HG03457 (cell line): Measurements from ENCODE around the gene PSMD13.
A peak's percentile ranks its signal among the peaks of the same experiment; 100 is the strongest.

Source experiments
- ATAC-seq: cut with Tn5 transposase; IDR thresholded peaks from one replicate; pipeline ENCODE4 v1.9.1; 2021; ENCODE audit warnings: moderate number of reproducible peaks; ENCODE audit not compliant: unreplicated experiment

PSMD13 gene

DNA sequence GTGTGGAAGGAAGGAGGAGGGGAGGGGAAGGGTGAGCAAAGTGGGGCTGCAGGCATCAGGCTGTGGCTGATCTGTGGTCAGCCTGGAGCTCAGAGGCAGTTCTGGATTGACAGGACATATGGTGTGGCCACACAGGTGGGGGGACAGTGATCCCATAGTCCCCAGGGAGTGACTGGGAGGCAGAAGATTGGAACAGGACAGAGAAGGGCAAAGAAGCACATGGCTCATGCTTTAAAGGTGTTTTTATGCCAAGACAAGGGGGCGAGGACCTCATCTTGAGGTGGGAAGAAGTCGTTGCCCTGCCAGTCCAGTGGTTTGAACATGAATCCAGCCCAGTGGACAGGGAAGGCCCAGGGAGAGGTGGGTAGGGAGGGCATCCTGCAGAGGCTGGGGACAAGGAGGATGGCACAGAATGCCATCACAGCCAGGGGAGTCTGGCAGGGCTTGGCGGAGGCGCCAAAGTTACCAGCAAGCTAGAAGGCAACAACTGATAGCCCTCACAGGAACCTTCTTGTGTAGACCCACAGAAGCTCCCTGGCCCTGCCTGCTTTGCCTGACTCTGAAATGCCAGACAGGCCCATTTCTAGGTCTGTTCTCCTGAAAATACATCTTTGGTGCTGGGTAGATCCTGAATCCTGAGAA is 32.7 kb upstream of the PSMD13 start:
- no peak for ATAC-seq

DNA sequence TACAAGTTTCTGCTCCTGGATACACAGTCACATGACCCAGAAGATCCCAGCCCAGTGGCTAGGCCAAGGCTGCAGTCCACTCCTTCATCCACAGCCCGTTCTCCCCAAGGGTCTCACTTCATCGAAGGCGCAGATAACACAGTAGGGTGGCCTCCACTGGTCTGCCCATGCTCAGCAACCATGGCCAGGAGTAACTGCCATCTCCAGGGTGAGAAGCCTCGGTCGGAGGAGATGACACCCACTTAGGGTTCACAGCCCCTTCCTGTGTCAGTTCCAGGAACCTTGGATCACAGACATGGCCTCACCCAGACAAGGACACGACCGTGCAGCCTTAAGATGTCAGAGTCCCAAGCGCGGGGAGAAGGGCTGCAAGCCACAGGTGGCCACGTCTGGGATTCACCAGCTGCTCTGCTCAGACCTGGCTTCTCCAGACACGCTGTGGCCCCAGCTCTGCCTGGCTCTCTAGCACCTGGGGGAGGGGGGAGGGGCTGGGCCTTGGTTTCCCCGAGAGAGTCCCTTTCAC is 32.1 kb upstream of the PSMD13 start:
- ATAC-seq = no peak

DNA sequence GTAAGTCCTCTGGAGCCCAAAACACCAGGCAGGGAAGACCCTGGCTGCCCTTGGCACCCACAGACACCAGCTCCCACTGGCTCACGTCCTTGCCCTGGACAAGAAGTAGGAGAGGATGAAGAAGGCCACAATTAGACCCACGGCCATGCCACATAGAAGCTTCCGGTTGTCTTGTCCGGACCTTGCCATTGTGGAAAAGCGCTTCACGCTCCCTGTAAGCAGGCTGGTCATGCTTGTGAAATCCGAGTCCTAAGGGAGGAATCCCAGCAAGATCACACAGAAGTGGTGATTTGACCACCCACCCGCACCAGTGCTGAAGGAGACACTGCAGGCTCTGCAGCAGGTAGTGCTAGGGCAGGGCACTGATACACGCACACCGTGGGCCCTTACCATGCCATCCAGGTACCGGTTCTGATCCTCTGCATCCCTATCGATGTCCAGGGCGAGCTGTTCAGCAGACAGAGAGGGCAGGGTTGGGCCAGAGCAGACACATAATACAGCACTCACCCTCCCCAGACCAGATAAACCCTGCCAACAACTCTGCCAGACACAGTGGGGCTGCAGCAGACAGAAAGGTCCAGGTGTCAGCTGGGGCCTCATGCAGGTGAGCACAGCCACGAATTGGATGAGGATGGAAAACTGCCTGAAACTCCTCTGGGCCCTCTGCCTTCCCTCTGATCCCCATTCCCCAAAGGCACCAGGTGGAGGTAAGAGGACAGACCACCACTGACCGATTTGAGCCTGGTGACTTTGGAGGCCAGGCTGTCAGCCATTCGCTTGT is 31.4 kb upstream of the PSMD13 start:
- no peak for ATAC-seq

DNA sequence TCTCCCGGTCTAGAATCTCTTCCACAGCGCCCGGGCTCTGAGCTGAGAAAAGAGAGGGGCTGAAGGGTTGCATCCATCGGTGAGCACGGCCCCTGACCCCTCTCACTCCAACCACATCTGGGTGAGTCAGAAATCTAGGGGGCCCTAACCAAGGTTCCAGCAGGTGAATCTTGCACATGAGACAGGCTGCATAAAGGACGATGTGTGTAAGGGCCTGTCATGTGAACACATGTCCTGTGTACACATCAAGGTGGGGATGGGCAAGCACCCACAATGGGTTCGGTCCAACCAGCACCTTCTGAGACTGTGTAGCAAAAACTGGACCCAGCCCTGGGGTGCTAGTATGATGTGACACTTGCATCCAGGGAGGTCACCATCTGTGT is 30.8 kb upstream of the PSMD13 start:
- no peak for ATAC-seq

DNA sequence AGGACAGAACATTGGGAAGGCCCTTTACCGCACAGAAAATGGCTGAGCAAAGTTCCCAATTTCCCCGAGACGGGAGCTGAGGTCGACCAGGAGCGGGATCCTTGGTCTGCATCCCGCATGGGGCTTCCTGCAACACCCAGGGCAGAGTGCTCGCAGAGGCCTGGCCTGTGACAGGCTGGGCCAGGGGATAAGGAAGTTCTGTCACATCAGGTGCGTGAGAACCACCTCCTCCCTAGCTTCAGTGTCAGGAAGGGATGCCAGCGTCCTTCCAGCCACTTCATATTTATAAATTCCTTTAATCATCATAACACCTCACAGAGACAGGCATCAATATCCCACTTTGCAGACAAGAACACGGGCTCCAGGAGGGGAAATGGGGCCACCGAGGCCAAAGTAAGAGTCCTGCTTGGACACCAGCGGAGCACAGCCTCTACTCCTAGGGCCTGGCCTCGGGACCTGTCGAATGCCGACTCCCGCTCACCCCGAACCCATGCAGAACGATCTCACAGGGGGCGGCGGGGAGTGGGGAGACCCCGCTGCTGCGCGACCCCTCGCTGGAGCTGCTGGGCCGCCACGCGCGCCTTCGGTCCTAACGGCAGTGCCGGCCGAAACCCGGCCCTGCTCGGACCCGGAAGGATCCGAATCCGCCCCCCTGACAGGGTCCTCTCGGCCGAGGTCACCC is 30.1 kb upstream of the PSMD13 start:
- peak; percentile 5 for ATAC-seq

DNA sequence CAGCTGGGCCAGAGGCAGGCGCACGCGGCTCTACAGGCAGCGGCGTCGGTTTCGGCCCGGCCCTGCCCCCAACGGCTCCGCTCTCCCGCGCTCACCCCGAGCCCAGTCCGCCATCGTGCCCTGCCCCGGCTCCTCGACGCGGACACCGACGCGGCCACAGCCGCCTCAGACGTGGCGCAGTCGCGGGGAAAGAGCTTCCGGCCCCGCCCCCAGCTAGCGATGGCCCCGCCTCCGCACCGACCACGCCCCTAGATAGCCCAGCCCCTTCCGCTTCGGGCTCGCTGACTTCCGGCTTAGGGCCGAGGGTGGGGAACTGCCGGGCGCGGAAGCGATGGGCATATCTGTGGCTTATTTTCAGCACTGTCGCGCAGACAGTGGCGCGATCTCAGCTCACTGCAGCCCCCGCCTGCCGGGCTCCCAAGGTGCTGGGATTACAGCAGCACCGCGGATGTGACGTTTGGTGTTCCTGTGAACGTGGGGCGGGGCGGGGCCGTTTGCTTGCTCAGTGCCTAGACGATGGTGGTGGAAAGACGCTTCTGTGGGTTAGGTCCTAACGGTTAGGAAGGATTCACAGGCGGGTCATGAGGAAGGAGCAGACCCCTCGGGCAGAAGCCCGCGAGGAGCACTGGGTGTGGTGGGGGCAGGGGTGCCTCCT is 29.4 kb upstream of the PSMD13 start, which contains the start of the genes BET1L and RIC8A:
TSS of gene BET1L (minus strand) at position 192 of the 655 bp plus-strand sequence. CDS start at position 114, 78 bp downstream.
TSS of gene RIC8A (plus strand) at position 501 of the 655 bp plus-strand sequence. CDS start 1,147 bp downstream, outside the sequence.
- ATAC-seq = peak; percentile 57

DNA sequence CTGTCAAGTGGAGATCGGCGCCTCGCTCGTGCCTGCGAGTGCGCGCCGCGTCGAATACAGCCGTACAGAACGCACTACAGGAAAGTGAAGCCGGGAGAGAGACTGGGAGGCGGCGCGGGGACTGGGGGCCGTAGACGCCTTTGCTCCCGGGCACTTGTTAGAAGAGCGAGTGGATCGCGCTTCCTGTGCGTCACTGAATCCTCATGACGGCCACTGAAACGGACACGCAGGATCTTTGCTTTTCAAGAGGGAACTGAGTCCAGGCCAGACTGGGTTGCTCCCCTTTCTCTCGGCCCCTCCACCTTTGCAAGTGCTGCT is 29.0 kb upstream of the PSMD13 start:
- ATAC-seq = no peak

DNA sequence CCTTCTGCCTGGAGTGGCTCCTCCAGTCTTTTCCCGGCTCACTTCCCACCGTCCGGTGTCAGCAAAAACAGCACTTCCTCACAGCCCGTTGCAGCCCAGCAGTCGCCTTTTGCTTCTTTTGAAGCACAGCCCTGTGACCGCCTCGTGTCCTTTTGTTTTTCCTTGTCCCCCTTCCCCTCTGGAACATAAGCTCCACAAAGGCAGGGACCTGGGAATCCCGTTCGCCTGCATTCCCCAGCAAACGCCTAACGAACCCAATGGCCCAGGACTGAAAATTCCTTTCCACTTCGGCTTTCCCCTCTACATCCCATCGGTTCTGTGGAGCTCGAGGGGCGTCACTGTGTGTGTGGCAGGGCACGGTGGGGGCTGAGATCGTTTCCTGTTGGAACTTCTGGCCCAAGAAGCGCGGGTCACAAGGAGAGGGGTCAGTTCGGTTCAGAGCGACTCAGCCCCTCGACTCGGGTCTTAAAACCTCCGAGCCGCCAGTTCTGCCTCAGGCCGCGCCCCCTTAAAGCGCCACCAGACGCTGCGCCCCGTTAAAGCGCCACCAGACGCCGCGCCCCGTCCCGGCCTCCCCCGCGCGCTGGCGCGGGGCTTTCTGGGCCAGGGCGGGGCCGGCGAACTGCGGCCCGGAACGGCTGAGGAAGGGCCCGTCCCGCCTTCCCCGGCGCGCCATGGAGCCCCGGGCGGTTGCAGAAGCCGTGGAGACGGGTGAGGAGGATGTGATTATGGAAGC is 28.4 kb upstream of the PSMD13 start:
- ATAC-seq = no peak

DNA sequence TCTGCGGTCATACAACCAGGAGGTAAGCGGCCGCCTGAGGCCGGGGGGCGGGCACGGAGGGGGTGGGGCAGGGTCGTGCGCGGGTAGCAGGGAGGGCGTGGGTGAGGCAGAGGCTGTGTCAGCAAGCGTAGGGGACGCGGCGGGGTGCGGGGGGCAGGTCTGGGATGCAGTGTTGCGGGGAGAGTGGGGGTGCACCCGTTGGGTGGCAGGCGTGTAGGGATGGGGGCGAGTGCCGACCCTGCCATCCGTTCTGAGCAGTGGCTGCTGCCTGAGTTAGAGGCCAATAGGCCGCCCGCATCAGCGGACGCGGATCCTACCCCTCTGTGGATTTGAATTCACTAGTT is 27.9 kb upstream of the PSMD13 start:
- no peak for ATAC-seq

DNA sequence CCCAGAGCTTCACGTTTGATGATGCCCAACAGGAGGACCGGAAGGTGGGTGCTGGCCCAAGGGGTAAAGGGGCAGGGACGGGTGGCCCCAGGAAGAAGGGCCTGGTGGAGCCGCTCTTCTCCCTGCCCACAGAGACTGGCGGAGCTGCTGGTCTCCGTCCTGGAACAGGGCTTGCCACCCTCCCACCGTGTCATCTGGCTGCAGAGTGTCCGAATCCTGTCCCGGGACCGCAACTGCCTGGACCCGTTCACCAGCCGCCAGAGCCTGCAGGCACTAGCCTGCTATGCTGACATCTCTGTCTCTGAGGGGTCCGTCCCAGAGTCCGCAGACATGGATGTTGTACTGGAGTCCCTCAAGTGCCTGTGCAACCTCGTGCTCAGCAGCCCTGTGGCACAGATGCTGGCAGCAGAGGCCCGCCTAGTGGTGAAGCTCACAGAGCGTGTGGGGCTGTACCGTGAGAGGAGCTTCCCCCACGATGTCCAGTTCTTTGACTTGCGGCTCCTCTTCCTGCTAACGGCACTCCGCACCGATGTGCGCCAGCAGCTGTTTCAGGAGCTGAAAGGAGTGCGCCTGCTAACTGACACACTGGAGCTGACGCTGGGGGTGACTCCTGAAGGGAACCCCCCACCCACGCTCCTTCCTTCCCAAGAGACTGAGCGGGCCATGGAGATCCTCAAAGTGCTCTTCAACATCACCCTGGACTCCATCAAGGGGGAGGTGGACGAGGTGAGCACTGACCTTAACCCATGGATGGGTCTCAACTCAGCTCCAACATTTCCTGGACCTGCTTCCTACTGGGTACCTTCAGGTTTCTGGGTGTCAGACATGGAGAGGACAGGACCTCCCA is 27.3 kb upstream of the PSMD13 start:
- ATAC-seq = no peak

DNA sequence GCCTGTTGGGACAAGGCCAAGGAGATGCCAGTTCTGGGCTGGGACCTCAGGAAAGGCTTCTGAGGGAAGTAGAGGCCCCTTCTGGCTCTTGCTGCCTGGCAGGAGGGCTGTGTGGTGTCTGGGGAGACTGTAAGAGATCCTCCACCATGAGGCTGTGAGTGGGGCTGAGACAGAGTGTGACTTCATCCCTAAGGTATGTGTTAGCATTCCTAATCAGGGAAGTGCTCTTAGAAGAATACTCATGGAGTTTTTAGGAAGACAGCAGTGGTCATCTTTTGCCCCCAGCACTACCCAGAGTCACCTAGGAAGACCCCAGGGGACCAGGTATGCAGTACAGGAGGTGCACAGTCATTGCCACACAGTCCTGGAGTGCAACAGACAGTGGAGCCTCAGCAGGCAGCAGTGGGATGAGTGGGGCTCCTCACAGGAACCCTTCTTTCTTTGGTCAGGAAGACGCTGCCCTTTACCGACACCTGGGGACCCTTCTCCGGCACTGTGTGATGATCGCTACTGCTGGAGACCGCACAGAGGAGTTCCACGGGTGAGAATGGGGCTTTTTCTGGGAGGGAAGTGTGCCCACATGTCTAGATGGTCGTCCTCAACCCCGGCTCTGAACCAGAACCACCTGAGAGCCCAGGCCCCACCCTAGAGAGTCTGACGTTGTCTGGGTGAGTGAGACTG is 26.5 kb upstream of the PSMD13 start:
- no peak for ATAC-seq

DNA sequence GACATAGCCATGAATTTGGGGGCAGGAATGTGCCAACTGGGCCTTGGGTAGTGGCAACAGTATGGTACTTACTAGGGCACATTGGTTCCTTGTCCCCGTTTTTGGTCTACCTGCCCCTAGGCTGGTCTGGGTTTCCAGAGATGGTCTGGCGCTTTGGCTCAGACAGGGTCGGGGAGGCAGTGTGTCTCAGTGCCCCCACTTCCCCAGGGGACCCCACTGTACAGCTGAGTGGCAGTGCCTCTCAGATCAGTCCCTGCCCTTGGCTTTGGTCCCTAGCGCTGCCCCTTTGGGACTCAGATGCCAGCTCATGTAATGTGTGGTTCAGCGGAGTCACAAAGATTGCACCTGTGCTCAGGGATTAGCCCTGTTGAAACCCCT is 26.0 kb upstream of the PSMD13 start:
- ATAC-seq = no peak

DNA sequence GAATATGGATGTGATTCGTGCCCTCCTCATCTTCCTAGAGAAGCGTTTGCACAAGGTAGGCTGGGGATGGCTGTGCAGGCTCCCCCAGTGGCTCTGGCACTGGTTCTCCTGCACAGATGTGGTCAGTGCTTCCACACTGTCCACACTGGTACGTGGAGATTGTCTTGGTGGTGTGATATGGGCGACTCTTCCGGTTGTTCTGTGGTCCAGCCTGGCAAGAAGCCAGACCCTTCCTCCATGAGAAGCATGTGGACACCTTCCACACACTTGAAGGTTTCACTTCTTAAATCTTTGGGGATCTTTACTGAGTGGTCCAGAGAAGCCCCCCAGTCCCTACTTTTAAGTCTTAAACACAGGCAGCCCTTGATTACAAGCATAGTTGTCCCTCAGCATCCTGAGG is 25.5 kb upstream of the PSMD13 start:
- no peak for ATAC-seq

DNA sequence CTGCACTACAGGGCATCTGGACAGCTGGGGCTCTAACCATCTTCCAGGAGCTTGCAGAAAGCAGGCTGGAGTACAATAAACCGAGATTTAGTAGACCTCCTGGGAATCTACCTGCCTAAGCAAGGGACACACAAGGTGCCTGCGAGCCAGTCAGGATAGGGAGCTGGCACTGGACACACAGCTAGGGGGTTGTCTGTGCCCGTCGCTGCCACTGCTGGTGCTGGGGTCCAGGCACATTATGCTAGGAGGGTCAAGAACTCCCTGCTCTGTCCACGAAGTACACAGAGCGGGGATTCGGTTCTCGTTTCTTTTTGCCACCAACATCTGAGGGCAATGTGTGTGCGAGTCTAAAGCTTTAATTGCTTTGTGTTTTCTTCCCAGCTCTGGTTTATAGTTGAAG is 25.0 kb upstream of the PSMD13 start:
- ATAC-seq = no peak

DNA sequence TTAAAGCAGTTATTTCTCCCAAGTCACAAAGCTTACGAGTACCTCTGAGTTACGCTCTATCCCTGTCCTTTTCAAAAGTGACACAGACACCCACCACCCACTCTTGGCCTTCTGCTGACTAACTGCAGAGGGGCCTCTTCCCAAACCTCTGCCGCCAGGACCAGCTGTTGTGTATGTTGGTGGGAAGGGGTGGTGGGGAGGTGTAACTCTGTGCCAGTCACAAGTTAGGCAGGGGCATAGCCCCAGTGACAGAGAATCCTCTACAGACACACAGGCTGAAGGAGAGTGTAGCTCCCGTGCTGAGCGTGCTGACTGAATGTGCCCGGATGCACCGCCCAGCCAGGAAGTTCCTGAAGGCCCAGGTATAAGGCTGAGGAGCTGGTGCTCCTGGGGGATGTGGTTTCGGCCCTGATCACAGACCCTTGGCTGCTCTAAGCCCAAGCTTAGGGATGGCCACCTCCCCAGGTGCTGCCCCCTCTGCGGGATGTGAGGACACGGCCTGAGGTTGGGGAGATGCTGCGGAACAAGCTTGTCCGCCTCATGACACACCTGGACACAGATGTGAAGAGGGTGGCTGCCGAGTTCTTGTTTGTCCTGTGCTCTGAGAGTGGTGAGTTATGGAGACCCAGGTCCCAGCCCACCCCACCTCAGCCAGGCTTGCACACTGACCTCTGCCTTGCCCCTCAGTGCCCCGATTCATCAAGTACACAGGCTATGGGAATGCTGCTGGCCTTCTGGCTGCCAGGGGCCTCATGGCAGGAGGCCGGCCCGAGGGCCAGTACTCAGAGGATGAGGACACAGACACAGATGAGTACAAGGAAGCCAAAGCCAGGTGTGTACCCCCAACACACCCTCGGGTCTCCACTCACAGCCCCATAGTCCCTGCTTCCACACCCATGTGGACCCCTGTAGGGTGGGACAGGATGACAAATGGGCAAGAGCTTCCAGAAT is 24.4 kb upstream of the PSMD13 start:
- no peak for ATAC-seq

DNA sequence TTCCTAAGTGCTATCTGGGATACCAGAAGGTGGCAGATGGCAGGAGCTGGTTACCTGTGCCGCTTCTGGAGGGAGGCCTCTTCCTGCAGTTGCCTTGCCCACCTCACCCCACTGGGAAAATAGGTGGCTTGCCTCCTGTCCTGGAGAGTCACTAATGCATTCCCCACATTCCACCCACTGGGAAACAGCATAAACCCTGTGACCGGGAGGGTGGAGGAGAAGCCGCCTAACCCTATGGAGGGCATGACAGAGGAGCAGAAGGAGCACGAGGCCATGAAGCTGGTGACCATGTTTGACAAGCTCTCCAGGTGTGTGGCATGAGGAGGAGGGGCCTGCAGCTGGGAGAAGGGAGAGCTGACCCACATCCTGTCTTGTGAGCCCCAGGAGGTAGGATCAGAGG is 23.7 kb upstream of the PSMD13 start:
- ATAC-seq = no peak

DNA sequence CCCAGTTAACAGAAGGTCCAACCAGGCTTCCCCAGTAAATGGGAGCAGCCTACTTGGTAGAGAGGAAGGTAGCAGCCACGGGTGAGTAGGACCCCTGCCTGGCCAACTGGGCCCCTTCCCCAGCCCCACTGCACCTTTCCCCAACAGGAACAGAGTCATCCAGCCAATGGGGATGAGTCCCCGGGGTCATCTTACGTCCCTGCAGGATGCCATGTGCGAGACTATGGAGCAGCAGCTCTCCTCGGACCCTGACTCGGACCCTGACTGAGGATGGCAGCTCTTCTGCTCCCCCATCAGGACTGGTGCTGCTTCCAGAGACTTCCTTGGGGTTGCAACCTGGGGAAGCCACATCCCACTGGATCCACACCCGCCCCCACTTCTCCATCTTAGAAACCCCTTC is 22.7 kb upstream of the PSMD13 start:
- no peak for ATAC-seq

DNA sequence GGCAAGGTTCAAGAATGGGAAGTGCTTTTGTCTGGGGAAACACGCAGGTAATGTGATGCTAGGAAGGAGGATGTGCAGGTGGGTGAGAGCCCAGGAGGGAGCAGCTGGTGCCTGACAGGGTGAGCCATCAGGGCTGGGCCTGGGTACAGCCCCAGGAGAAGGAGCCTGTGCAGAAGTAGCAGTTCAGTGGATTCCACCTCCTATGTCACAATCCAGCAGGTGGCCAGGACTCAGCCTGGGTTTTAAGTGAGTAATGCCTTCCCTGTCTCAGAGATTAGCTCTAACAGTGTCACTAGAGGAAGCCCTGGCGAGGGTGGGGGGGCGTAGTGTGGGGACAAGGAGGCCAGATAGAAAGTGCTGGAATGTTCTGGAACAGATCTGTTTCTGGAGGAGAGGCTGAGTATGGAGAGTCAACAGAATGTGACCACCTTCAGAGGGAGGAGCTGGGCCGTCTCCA is 21.2 kb upstream of the PSMD13 start:
- ATAC-seq = no peak
